Gastroesophageal sphincter (tissue), 4 donors: ENCODE data around the gene ZBTB46. TPM values are rescaled to one million over a fixed set of nuclear protein-coding genes. Genes with fewer than 3 reads are reported as not detected.

Experiments used
- ATAC-seq: fragments of 150-250 bp; one replicate; pipeline ENCODE4 v1.9.1; 2016; ENCODE audit warnings: mild to moderate bottlenecking, moderate library complexity
- H3K27ac ChIP-seq, 4 donors: fragments of 200-600 bp; sonication (generic) in 3 of 4; 1 replicate in 3 of 4; 2 replicates in 1 of 4; pipeline ENCODE4 v1.5.1; 2016 to 2019
- H3K27me3 ChIP-seq: fragments of 200-600 bp; sonication (generic); one replicate; pipeline ENCODE4 v1.5.1; 2019
- H3K36me3 ChIP-seq, 2 donors: fragments of 200-600 bp; sonication (generic); one replicate each; pipeline ENCODE4 v1.5.1; 2019; ENCODE audit warnings: control low read depth in 1 of 2
- H3K4me1 ChIP-seq, 3 donors: fragments of 200-600 bp; sonication (generic); 1 replicate in 2 of 3; 2 replicates in 1 of 3; pipeline ENCODE4 v1.5.1; 2016 to 2019; ENCODE audit warnings: control low read depth in 2 of 3
- H3K4me3 ChIP-seq, 2 donors: fragments of 200-600 bp; sonication (generic); one replicate each; pipeline ENCODE4 v1.5.1; 2019; ENCODE audit warnings: mild to moderate bottlenecking in 1 of 2, moderate library complexity in 1 of 2
- H3K9me3 ChIP-seq, 3 donors: fragments of 200-600 bp; sonication (generic); one replicate each; pipeline ENCODE4 v1.5.1; 2017 to 2019; ENCODE audit warnings: control low read depth in 2 of 3
- CTCF ChIP-seq, 4 experiments: fragments of 200-600 bp in 2 of 4; fragments of 450-650 bp in 2 of 4; sonication (generic) in 1 of 4; IDR thresholded peaks; one replicate each; pipeline ENCODE4 v1.5.1; 2017 to 2019; ENCODE audit warnings: antibody characterized with exemption in 4 of 4, mild to moderate bottlenecking in 2 of 4, moderate library complexity in 2 of 4
- EP300 ChIP-seq: sonication (generic); formaldehyde crosslinking; IDR thresholded peaks from one replicate; pipeline ENCODE4 v1.6.1; 2017; ENCODE audit warnings: antibody characterized with exemption, mild to moderate bottlenecking
- POLR2A ChIP-seq, 2 donors: fragments of 450-650 bp; IDR thresholded peaks; one replicate each; pipeline ENCODE4 v1.6.1; 2017; ENCODE audit warnings: antibody characterized with exemption in 2 of 2, mild to moderate bottlenecking in 2 of 2, moderate library complexity in 1 of 2
- POLR2AphosphoS5 ChIP-seq: sonication (generic); formaldehyde crosslinking; IDR thresholded peaks from one replicate; pipeline ENCODE4 v1.6.1; 2017; ENCODE audit warnings: antibody characterized with exemption
- WGBS, 2 donors: methylation state at CpG; one replicate each; pipeline ENCODE4 v1.1.5; 2018; ENCODE audit warnings: low coverage in 1 of 2; 5-methylcytosine and 5-hydroxymethylcytosine counted together
- total RNA-seq, 4 donors: library from RNA; depleted of rRNA; stranded (reverse); fragments of >200 nt; gene quantifications; one replicate each; pipeline ENCODE4 v1.1.0, GENCODE V29; 2016

The ZBTB46 gene
- total RNA-seq, 4 donors from 2014 or later = 8.1 to 13.8 (median 10.2) TPM

- H3K36me3 ChIP-seq = no peaks in the 10 kb centered on the region
- no CpG with 5 or more reads among the region's 55 CpGs for WGBS, 2 donors
- H3K9me3 ChIP-seq = no peaks in the 10 kb centered on the region
- peak overlapping the region in 3 of 4 donors; percentile 71 to 80 (median 80) for H3K27ac ChIP-seq
- peak overlapping the region; percentile 29 to 85 for H3K4me3 ChIP-seq
- no peak for ATAC-seq
- peaks cover 0 to 74% (median 30%) of the 10 kb centered on the region in 3 donors for H3K4me1 ChIP-seq
- TF ChIP-seq CTCF (IDR thresholded peaks at IDR 0.05) (no peak), EP300 (no peak), POLR2A (IDR thresholded peaks at IDR 0.05) (no peak), POLR2AphosphoS5 (no peak)
- H3K27me3 ChIP-seq = peaks cover 41% of the 10 kb centered on the region
Observed at GRCh38 chr20:63831646-63831992, 555 bp upstream of the ZBTB46 start.

GRCh38 chr20:63829945-63830835 is 874 bp downstream of the ZBTB46 start:
- Histone ChIP-seq H3K27me3 (peaks cover 41% of the 10 kb centered on the region), H3K4me3 (peak overlapping the region; percentile 79 to 85), H3K36me3 (no peaks in the 10 kb centered on the region), H3K9me3 (no peaks in the 10 kb centered on the region), H3K4me1 (peaks cover 0 to 69% (median 30%) of the 10 kb centered on the region in 3 donors), H3K27ac (peak overlapping the region in 3 of 4 donors; percentile 48 to 83 (median 79))
- WGBS, 2 donors = 1 to 2% methylated on average over 13 to 15 of the region's 99 CpGs
- no peak for ATAC-seq
- no peak for TF ChIP-seq POLR2A (IDR thresholded peaks at IDR 0.05)
- TF ChIP-seq EP300 = no peak
- no peak for TF ChIP-seq CTCF (IDR thresholded peaks at IDR 0.05)
- no peak for TF ChIP-seq POLR2AphosphoS5

- peaks cover 41% of the 10 kb centered on the region for H3K27me3 ChIP-seq
- peak overlapping the region; percentile 79 to 85 for H3K4me3 ChIP-seq
- H3K4me1 ChIP-seq = peaks cover 0 to 63% (median 29%) of the 10 kb centered on the region in 3 donors
- TF ChIP-seq POLR2AphosphoS5 = no peak
- no peak for TF ChIP-seq POLR2A (IDR thresholded peaks at IDR 0.05)
- no peak for TF ChIP-seq EP300
- no peak for TF ChIP-seq CTCF (IDR thresholded peaks at IDR 0.05)
- no peaks in the 10 kb centered on the region for H3K36me3 ChIP-seq
- no peak for ATAC-seq
- 5 to 8% methylated on average over 10 of the region's 10 CpGs for WGBS, 2 donors
- no peaks in the 10 kb centered on the region for H3K9me3 ChIP-seq
- H3K27ac ChIP-seq = peak overlapping the region in 3 of 4 donors; percentile 48 to 83 (median 79)
Observed at GRCh38 chr20:63829603-63829944, 1.5 kb downstream of the ZBTB46 start.

- peak overlapping the region in 1 of 4 donors; percentile 83 for H3K27ac ChIP-seq
- 75% methylated on average over 3 of the region's 10 CpGs; no CpG with 5 or more reads in 1 of the 2 donors for WGBS, 2 donors
- no peaks in the 10 kb centered on the region for H3K36me3 ChIP-seq
- H3K4me3 ChIP-seq = peak overlapping the region in 1 of 2 donors; percentile 85
- H3K9me3 ChIP-seq = no peaks in the 10 kb centered on the region
- H3K27me3 ChIP-seq = peaks cover 41% of the 10 kb centered on the region
- no peak for ATAC-seq
- H3K4me1 ChIP-seq = peaks cover 0 to 57% (median 23%) of the 10 kb centered on the region in 3 donors
- TF ChIP-seq POLR2AphosphoS5 (no peak), CTCF (IDR thresholded peaks at IDR 0.05) (no peak), POLR2A (IDR thresholded peaks at IDR 0.05) (no peak), EP300 (no peak)
Observed at GRCh38 chr20:63828951-63829350, 2.1 kb downstream of the ZBTB46 start.
